Central memory CD4-positive, alpha-beta T cell (primary cell): ENCODE measurements around the gene MYD88.

Source experiments
- DNase-seq: peaks from one replicate; pipeline ENCODE4 v3.0.0; 2022
- total RNA-seq, 3 experiments: gene quantifications; one replicate each; lab custom pipeline; 2026; lab: John Stamatoyannopoulos, UW

The MYD88 gene
- 33.2 to 61.5 (median 37.4) reads per million in 3 experiments for total RNA-seq

GRCh38 chr3:38138349-38139190 is at the start of gene MYD88:
Gene MYD88, plus strand, starts transcription at chr3:38138661. Its CDS starts 40 bp downstream, at chr3:38138701.
- peak; percentile 81 for DNase-seq

GRCh38 chr3:38089163-38089562 is 49.3 kb upstream of the MYD88 start:
- DNase-seq = no peak

GRCh38 chr3:38090453-38090852 is 48.0 kb upstream of the MYD88 start:
- no peak for DNase-seq

GRCh38 chr3:38094999-38095398 is 43.5 kb upstream of the MYD88 start:
- DNase-seq = no peak

- DNase-seq = no peak
Measured at GRCh38 chr3:38095669-38096483, 42.6 kb upstream of the MYD88 start.

GRCh38 chr3:38097446-38098375 is 40.8 kb upstream of the MYD88 start:
- no peak for DNase-seq

- no peak for DNase-seq
Measured at GRCh38 chr3:38098376-38098723, 40.1 kb upstream of the MYD88 start.

DNA sequence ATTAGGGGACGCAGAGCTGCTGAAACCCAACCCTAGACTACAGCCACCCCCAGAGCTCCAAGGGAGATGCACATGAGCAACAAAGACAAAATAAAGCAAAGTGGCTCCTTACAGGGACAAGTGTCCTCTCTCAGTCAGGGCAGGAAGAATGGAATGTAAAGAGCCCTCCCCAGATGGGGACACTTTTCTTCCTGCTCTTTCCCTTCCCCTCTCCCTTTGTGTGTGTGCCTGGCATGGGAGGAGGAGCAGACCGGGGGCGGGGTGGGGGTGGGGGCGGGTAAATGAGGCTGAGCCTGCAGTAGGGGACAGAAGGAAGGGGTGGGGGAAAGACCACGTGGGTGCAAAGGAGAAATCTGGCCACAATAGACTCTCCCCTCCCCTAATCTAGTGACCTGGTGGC is 38.9 kb upstream of the MYD88 start:
- no peak for DNase-seq

GRCh38 chr3:38100498-38100897 is 38.0 kb upstream of the MYD88 start:
- DNase-seq = no peak

DNA sequence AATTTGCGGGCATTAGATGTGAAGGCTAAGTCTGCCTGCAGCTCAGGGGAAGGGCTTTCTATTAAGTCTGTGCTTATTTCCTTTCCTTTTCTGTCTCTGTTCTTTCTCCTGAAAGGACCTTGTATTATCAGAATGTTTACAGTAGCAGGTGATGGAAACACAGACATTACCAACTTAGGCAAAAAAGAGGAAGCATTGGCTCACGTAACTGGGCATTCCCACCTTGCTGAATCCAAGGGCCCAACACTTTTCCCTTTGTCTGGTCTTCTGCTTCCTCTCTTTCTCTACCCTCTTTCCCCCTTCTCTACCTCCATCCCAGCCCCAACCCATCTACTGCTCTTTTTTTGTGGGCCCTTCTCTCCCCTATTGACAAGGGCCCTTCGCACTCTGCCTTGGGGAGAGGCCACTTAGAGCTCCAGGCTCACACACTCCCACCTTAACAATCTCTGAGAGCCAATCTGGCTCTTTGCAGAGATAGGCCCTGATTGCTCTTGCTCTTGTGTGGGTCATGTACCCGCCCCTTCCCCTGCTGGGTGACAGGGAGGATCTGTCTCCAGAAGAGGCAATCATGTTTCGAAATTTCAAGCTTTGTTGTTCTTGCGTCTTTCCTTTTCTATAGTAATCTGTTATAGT is 36.5 kb upstream of the MYD88 start:
- DNase-seq = no peak

DNA sequence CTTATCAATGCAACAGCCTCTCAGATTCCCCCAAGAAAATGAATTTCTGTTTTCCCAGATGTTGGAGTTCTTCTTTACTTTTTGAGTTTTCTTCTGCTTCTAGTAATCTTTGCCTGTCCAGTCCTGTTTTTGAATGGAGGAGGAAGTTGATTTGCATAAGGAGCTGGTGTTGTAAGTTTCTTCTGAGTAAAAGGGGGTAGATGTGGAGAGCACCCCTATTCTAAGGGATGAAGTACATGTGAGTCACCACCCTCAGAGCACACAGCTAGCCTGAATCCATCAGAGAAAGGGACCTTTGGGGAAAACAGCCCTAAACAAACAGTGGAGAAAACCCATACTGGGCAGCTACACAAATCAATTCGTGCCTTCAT is 36.0 kb upstream of the MYD88 start:
- no peak for DNase-seq

DNA sequence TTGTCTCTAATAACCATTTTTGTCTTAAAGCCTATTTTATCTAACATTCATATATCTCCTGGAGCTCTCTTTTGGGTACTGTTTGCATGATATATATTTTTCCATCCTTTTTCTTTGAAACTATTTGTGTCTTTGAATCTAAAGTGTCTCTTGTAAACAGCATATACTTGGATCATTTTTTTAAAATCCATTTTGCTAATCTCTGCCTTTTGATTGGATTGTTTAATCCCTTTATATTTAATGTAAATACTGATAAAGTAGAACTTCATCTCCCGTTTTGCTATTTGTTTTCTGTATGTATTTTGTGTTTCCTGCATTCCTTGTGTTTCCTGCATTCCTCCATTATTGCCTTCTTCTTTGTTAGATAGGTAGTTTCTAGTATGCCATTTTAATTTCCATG is 32.9 kb upstream of the MYD88 start:
- DNase-seq = no peak

DNA sequence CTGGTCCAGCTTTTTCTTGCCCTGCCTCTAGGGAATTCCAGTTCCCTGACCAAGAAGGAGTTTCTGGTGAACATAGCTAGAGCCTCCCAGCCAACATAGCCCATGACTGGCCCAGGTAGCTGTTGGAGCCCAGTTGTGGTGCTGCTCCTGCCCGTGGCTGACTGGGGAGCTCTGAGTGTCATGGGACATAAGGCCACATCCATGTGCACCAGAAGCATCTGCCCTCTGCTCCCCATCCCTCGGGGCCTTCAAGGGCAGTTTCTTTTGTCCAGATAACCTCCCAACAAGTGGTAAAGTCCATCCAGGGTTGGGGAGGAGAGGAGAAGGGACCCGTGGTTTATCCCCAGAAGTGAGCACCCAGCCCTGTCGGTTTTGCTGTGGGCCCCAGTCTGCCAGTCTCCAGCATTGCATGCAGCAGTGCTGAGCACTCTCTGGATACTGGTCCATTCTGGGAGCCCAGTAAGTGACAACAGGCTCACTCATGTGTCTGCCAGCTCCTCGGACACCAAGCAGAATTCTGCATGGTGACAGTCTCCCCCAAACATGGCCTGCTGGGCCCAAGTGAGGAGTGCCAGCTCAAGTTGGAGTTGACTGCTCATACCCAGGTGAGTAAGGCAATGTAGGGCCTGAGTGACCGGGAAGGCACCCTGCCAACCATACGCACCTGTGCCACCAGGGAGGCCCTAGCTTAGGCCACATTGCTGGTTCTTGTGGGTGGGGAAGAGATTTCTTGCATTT is 30.4 kb upstream of the MYD88 start:
- no peak for DNase-seq

GRCh38 chr3:38108649-38109579 is 29.5 kb upstream of the MYD88 start:
- no peak for DNase-seq

DNA sequence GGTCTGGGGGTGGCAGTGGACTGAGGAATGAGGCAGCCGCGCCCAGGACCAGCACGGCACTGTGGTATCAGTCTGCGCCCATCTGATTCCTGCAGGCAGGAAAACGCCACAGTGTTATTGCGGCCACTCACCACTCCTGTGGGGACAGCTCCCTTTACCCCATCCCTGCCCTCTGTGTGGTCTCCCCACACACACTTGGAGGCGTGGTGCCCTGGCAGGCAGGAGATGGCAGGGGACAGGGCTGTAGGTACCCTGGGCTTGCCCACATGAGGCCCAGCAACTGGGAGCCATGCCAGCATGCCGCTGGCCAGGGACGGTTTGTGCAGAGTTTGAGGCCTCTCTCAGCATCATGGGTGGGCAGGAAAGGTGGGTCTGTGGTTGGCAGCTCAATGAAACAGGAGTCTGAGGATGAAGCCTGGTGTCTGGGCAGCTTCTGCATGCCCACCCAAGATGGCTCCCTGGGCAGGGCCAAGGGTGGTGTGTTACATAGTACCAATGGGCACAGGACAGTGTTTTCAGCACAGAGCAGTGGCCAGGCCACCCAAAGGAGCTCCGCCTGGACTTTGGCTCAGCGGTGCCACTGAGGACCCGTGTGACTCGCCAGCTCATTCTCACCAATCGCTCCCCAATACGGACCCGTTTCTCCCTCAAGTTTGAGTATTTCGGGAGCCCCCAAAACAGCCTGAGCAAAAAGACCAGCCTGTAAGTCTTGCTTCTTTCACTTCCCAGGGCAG is 28.7 kb upstream of the MYD88 start:
- DNase-seq = no peak

DNA sequence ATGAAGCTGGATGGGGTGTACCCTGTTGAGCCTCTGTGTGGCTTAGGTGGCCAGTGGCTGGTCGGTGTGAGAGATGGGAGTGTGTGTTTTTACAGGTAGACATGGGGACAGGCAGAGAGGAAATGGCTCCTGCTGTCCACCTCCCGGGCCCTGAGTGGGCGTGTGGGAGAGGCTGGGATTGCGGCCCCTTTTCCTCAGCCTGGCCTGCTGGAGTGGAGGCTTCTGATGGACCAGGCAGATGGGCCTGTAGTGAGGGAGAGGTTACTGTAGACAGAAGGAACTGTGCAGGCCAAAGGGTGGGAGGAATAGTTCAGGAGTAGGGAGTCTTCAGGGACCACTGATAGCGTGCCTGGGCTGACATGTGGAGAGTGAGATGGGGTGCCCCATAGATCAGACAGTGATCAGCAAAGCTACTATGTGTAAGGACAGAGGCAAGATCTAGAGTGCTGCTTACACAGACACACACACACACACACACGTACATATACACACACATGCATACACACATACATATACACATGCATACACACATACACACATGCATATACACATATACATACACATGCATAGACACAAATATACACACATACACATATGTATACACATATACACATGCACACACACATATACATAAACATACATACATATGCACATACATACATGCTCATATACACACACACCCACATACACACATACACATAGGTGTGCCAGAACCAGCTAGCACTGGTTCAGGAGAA is 28.0 kb upstream of the MYD88 start:
- no peak for DNase-seq

- no peak for DNase-seq
Measured at GRCh38 chr3:38111201-38111600, 27.3 kb upstream of the MYD88 start.

DNA sequence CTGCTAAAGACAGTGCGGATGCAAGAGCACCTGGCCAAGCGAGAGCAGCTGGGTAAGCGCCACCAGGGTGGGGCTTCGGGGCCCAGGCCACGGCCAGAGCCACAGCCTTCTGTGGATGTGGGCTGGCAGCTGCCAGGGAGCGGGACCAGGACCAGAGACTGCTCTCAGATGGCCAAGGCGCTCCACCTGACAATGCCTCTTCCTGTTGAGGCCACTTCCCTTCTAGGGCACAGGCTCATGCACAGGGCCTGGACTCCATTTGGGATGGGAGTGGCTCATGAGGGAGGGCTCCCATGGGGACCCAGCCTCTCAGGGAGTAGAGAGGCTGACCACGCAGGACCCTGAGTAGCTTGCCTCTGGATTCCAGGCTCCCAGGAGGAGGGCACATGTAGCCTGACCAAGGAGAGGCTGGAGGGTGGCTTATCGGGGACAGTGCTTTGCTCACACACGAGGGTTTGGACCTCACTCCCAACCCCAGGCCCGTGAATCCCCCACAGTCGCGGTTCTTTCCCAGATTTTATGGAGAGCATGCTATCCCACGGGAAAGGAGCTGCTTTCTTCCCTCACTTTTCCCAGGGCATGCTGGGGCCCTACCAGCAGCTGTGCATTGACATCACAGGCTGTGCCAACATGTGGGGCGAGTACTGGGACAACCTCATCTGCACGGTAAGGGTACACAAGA is 26.6 kb upstream of the MYD88 start:
- no peak for DNase-seq

- DNase-seq = no peak
Measured at GRCh38 chr3:38112378-38112761, 26.1 kb upstream of the MYD88 start.
